Measurements from ENCODE around the gene G6PC3. TPM values are rescaled to one million over a fixed set of nuclear protein-coding genes. Genes with fewer than 3 reads are reported as not detected.

G6PC3 gene
- total RNA-seq, 1 donor, result 38.9 TPM

- TF ChIP-seq, protein P1, sequence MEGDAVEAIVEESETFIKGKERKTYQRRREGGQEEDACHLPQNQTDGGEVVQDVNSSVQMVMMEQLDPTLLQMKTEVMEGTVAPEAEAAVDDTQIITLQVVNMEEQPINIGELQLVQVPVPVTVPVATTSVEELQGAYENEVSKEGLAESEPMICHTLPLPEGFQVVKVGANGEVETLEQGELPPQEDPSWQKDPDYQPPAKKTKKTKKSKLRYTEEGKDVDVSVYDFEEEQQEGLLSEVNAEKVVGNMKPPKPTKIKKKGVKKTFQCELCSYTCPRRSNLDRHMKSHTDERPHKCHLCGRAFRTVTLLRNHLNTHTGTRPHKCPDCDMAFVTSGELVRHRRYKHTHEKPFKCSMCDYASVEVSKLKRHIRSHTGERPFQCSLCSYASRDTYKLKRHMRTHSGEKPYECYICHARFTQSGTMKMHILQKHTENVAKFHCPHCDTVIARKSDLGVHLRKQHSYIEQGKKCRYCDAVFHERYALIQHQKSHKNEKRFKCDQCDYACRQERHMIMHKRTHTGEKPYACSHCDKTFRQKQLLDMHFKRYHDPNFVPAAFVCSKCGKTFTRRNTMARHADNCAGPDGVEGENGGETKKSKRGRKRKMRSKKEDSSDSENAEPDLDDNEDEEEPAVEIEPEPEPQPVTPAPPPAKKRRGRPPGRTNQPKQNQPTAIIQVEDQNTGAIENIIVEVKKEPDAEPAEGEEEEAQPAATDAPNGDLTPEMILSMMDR (IDR thresholded peaks at IDR 0.05; ENCODE audit: insufficient read depth, low read length), result no peak
- no peak for DNase-seq (ENCODE audit: low read depth)
- no peak overlapping the region for H3K4me3 ChIP-seq (ENCODE audit: low read depth, low read length)
These were observed 20.9 kb downstream of the G6PC3 start for GRCh38 chr17:44091200-44091997.

DNA sequence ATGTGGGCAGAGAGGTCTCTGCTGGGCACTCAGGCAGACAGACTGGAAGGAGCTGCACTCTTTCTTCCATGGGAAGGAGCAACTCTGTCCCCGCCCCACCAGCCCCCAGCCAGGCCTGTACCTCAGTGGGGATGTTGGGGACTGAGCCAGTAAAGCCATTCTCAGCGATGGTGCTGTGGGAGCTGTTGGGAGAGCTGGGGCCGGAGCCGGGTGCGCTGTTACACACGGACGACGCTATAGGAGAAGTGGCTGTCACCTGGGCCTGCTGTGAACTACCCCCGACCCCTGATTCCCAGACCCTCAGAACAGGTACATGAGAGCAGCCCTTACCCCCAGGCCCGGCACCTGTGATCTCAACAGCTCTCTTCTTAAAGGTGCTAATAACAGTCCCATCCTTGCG lies 21.5 kb downstream of the G6PC3 start:
- no peak for DNase-seq (ENCODE audit: low read depth)
- TF ChIP-seq, protein P1 (IDR thresholded peaks at IDR 0.05; ENCODE audit: insufficient read depth, low read length), result no peak
- H3K4me3 ChIP-seq (ENCODE audit: low read depth, low read length), result no peak overlapping the region

DNA sequence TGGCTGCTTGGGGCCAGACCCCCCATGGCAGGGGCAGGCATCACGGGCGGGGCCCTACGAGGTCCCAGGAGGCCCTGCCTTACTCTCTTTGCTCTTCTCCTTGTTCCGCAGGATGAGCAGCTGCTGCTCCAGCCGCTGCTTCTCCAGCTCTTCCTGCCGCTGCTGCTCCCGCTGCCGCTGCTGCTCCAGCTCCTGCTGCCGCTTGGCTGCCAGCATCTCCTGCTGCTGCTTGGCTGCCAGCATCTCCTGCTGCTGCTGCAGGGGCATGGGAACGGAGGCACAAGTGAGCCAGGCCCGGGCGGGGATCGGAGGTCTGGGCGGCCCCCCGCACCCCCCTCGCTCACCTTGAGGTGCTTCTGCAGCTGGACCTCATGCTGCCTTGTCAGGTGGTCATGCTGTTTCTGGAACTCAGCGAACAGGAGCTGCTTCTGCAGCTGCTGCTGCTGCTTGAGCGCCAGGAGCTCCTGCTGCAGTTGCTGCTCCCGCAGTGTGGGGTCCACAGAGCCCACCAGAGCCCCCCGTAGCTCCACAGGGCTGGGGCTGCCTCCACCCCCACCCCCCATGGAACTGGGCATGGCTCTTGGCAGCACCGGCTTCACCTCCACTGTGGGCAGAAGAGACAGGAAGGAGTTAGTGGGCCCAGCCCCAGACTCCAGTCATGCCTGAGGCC lies 22.8 kb downstream of the G6PC3 start:
- no peak for DNase-seq (ENCODE audit: low read depth)
- TF ChIP-seq, protein P1 (IDR thresholded peaks at IDR 0.05; ENCODE audit: insufficient read depth, low read length), result no peak
- H3K4me3 ChIP-seq (ENCODE audit: low read depth, low read length), result no peak overlapping the region

DNA sequence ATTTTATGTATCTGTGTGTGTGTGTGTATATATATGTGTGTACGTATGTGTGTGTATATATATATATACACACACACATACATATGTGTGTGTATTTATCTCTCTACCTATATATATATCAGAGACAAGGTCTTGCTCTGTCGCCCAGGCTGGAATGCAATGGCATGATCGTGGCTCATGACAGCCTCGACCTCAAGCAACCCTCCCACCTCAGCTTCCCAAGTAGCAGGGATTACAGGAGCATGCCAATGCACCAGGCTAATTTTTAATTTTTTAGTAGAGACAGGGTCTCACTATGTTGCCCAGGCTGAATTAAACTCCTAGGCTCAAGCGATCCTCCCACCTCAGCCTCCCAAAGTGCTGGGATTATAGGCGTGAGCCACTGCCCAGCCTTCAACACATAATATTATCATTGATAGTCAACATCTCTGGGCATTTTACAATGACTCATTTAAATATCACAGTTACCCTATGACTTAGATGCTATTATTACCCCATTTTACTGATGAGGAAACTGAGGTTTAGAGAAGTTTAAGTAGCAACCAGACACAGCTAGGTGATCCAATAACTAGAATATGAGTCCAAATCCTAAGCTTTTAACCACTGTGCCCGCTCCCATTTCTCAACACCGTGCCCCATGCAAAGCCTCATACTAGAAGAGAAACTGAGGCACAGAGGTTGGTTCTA lies 24.3 kb downstream of the G6PC3 start:
- no peak for DNase-seq (ENCODE audit: low read depth)
- H3K4me3 ChIP-seq (ENCODE audit: low read depth, low read length), result no peak overlapping the region
- TF ChIP-seq, protein P1 (IDR thresholded peaks at IDR 0.05; ENCODE audit: insufficient read depth, low read length), result no peak

DNA sequence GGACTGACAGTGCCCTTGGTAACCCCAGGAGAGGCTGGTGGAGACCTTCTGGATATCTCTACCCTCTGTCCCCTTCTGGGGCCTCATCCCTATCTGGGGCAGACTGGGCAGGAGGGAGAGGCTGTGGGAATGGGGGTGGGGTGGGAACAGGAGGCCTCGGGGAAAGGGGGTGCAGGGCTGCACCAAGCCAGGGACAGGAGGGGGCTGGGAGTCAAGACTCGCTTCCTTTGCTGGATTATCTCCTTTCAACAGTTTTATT lies 24.8 kb downstream of the G6PC3 start:
- DNase-seq (ENCODE audit: low read depth), result no peak
- TF ChIP-seq, protein P1 (IDR thresholded peaks at IDR 0.05; ENCODE audit: insufficient read depth, low read length), result no peak
- H3K4me3 ChIP-seq (ENCODE audit: low read depth, low read length), result no peak overlapping the region

DNA sequence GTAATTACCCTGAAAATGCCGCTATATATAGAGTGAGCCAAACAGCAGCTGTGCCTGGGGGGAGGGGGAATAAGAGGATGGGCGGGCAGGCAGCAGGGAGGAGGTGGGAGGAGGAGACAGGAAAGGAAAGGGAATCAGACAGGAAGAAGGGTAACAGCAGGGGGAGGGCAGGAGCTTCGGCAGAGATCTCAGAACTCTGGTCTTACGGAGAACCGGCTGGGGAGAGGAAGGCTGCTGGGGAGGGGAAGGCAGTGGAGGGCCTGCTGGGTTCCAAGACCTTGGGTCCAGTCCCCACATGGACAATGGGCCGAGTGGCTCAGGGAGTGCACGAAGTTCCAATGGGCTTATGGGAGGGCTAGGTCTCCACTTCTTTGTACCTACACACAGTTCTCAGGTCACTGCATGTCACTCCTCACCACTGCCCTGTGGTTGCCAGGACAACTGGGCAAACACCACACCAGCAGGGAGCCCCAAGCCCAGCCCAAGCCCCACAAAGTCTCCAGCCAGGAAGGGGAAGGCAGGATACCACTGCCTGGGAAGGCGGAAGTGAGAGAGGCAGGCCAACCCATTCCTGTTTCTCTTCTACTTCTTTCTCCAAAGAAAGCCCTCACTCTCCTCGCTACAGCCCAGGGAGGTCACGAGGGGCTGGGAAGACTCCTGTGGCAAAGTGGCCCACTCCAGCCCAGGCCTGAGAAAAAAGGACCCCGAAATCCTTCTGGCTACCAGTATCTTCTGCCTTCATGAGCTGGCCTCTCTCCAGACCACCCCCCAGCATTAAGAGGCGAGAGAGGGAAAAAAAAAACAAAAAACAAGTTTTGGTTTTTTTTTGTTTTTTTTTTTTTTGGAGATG lies 25.3 kb downstream of the G6PC3 start:
- DNase-seq (ENCODE audit: low read depth), result peak; percentile 84
- TF ChIP-seq, protein P1 (IDR thresholded peaks at IDR 0.05; ENCODE audit: insufficient read depth, low read length), result peak; percentile 46
- H3K4me3 ChIP-seq (ENCODE audit: low read depth, low read length), result peak overlapping the region; percentile 57

All from fibroblast of the aortic adventitia (primary cell).